GM18498 (cell line): ENCODE measurements around the gene IFNK.

Source experiments
- ATAC-seq: cut with Tn5 transposase; IDR thresholded peaks from one replicate; pipeline ENCODE4 v1.9.1; 2021; ENCODE audit warnings: mild to moderate bottlenecking, moderate library complexity; ENCODE audit not compliant: unreplicated experiment

Gene IFNK

DNA sequence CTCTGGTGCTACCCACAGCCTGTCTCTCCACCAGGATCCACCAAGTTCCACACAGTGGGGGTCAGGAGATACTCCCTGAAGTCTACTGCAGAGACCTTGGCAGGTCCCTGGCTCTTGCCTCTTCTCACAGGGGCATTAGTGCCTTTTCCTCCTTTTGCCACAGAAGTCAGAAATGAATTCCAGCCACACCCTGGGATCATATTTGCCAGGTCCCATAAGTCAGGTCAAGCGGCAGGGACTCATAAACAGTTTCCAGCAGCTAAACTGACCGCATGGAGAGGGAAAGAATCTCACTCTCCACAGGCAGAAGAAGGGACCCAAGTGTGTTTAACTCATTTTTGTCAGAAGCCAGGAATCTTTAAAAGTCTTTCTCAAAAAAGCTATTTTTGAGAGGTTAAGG is 13.3 kb upstream of the IFNK start:
- ATAC-seq = no peak

DNA sequence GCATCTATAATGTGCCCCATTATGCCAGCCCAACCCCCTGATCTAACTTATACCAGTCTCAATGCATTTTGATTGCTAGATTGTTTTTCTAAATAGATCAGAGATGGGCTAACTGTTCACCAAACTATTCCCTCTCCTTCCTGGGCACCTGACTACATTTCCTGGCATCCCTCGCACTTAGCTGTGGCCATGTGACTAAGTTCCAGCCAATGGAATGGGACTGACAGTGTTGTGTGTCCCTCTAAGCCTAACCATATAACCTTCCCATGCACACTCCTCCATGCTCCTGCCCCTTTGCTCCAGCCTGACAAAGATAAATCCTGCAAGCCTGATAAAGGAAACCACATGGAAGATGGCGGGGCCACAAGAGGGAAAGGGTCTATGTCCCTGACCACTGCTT is 12.3 kb upstream of the IFNK start:
- ATAC-seq = no peak

DNA sequence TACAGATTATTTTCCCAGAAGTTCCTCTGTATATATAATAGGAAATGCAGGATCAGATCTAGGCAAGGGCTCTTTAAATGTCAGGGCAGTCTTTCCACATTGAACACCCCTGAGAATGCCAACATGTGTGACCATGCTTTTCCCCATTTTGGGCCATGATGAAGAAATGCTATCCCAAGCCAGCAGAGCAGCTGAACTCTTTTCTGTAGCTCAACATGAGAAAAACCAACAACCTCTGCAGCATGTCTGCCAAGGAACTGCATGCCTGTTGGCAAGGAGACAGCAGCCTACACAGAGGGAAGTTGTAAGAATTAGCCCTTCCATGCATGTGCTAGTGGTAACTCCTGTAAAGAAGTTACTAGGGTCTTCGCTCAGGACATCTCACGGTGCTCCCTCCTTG is 9.5 kb upstream of the IFNK start:
- ATAC-seq = no peak

DNA sequence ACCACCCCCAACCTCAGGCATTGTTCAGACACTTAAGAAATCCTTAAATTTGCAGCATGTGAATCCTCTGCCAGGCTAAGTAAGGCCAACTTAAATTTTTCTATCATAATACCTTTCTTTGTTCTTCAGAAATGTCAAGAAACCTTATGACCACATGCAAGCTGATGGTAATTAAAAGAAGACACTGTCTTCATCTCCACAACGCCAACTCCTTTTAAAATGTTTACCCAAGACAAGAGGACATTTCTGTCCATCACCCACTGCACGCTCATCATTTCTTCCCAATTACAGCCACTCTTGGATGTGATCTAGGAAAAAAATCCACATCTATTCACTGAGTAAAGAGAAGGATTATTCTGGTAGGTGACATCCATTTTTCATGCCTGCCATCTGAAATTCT is 6.1 kb upstream of the IFNK start:
- ATAC-seq = no peak

DNA sequence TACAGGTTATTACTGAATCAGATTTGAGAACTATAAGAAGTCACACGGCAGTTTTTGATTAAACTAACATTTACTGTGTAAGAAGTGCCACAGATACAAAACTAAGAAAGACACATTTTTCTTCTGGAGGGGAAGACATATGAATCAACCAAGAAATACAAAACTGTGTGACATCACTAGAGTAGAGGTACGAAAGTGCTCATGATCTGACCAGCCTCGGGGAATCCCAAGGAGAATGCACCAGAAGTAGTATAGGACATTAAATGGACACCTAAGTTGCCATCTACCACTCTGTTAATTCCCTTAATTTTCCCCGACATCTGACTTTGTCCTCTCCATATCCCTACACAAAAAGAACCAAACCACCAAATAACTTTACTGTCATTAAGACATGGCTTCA is 5.3 kb upstream of the IFNK start:
- ATAC-seq = no peak

DNA sequence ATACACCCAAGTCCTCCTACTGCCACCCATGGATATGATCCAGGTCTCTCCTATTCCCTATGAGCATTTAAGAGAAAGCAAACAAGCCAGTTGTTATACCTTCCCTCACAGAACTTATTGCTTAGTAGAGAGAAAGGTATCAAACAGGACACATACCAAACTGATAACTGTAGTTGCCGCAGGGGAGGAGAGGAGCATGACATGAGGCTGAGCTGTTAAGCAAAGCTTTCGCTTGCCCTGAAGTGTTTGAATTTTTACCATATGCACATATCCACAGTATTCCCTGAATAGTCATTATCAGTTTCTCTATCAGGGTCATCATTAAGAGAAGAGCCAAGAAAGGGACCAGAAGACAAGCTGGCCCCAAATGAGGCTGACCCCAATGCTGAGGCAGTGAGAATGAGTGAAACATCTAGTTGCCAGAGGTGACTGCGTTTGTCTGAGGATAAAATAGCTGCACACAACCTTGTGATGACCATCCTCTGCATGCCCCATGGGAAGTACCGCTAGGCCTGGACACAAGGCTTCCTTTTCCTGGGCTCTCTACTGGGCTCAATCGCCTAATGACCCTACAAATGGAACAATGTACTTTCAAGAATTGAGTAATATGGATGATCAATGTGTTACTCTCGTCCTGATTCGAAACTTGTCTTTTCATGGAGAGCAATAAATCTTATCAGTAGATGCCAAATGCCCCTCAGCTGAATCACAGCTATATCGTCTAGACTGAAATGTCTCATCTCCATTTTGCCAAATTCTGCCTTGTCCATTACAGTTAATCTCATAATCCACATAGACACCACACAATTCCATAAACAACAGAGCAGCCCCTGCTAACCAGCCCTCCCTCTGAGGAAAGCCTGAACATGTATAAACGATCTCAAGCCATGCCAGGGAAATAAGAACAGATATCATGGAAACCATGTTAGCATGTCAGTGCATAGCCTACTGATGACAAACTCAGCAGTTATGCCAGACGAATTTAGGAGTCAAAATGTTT is 4.3 kb upstream of the IFNK start:
- ATAC-seq = no peak

DNA sequence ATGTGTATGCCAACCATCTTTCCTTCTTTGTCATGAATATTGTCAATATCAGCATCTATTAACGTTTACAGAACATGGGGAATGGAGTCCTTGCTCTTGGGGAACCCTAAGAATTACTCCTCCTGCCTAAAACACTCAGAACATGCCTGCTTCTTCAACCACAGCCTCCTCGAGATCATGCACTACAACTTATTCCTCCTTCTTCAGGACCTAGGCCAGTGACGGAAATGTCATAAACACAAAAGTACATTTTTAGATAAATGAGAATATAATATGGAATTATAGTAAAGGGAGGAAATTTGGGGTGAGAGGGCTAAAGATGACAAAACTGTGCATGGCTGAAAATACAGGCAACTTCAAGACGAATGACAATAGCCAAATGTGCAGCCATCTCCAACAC is 3.1 kb upstream of the IFNK start:
- no peak for ATAC-seq

DNA sequence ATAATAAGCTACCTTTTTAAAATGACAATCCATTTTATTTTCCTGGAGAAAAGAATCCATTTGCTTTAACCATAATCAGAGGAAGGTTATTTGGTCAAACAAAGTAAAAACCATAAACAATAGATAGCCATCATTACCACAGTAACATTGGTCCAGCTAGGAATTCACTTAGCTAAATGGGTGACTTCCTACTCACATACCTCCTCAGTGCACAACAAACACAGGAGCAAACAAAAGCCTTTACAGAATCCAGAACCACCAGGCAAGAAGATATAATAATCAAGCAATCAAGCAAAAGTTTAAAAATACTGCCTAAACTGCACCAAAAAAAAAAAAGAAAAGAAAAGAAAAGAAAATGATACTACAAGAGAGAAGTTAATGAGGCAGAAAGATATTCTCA is 949 bp upstream of the IFNK start:
- no peak for ATAC-seq

DNA sequence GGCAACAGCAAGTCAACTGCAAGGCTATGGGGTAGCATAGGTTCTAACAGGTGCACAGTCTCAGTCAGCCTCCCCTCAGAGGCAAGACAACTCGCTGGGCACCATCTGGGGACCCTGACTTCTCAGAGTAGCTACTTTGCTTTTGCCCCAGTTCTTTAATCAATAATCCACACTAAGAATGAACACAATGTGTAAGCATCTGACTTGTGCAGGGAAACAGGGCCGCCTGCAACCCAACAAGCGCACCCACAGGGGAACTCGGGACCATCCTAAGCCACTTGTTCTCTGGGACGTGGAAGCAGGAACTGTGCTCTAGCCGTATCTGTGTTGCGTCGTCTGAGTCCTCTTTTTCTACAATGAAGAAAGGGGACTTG is 3.6 kb downstream of the IFNK start:
- no peak for ATAC-seq

DNA sequence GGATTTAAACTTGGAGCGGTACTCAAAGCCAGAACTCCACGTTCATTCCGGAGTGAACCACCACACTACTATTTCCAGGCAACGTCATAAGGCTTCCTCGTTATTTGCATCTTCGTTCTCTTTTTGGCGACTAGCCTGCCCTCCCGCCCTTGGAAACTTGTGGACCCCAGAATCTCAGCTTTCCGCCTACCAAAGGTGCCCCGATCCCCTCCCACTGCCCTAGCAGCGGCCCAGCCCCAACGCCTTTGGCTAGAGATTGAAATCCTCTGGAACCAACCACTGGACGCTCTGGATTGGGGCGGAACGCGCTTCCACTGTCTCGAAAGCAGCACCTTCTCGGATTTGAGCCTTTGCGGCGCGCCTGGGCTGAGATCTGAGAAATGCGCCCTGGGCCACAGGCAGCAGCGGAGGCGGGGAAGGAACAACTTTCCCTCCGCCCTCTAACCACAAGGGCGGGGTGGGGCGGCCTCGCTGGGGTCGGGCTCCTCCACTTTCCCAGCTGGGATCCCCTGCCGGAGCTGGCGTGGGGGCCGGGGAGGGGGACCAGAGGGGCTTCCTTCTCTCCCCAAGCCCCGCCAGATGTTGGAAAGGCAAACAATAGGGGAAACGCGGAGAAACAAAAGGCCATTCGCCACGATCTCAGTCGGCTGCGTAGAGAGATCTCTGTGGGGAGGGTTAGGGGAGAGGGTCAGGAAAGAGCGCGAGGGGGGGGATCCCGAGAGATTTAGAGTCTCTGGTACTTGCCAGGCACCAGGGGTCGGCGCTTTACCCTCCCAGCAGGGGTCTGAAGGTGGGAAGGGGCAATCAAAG is 4.2 kb downstream of the IFNK start:
- peak; percentile 58 for ATAC-seq

DNA sequence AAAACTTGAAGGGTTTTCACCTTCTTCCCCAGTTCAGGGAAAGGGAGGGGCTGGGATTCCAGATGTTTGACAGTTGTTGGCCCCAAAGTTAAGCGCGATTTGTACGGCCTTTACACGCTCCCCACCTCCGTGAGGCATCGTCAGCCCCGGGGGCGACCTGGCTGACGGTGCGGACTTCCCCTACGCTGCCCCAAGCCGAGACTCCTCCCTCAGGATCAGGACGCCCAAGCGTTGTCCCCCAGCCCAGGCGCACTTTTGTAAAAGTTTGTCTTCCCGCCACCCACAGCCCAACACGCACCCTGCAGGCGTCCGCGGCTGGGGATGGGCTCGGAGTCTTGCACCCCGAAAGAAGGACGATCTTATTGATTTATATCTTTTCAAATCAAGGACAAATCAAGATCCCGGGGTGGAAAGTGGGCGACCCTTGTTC is 4.8 kb downstream of the IFNK start:
- ATAC-seq = peak; percentile 48

DNA sequence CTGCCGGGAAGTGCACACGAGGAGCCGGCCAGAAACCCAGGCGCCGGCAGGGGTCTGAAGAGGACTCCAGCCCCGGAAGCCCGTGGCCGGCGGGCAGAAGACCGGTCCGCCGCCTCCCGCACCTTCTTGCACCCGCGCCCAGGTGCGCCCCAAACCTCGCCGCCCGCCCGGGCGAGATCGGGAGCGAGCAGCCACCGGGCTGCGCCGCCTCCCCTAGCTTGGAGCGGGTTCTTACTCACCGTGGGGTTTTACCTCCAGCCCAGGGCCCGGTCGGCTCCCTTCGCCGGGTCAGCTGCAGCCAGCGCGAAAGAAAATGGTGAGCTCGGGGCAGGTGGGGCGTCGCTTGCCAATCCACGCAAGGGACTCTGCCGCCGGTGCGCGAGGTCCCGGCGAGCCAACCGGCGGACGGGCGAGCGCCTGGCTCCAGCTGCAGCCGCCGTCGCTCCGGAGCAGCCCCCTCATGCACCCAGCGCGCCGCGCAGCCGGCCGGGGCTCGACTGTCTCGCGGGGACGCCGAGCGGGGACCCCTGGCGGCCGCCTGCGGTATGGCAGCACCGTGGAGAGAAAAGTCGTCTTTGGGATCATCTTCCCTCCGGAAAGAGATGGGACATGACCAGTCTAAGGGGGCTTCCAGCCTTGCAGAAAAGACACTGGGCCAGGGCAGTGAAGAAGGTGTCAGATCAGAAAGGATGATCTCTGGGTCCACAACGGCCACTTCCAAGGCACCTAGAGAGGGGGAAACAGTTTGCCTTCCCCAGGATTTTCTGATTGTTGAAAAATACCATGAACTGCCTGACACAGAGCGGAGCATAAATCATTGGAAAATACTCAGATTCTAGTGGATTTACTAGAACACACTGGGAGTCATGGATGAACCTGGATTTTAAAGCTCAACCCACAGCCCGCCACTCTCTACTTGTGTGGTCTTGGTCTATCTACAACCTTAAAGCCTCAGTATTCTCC is 5.5 kb downstream of the IFNK start, which contains the start of gene MOB3B:
Gene MOB3B, minus strand, starts transcription at position 499 of the 963 bp plus-strand sequence. CDS start 74,264 bp downstream, outside the sequence.
- peak; percentile 85 for ATAC-seq

DNA sequence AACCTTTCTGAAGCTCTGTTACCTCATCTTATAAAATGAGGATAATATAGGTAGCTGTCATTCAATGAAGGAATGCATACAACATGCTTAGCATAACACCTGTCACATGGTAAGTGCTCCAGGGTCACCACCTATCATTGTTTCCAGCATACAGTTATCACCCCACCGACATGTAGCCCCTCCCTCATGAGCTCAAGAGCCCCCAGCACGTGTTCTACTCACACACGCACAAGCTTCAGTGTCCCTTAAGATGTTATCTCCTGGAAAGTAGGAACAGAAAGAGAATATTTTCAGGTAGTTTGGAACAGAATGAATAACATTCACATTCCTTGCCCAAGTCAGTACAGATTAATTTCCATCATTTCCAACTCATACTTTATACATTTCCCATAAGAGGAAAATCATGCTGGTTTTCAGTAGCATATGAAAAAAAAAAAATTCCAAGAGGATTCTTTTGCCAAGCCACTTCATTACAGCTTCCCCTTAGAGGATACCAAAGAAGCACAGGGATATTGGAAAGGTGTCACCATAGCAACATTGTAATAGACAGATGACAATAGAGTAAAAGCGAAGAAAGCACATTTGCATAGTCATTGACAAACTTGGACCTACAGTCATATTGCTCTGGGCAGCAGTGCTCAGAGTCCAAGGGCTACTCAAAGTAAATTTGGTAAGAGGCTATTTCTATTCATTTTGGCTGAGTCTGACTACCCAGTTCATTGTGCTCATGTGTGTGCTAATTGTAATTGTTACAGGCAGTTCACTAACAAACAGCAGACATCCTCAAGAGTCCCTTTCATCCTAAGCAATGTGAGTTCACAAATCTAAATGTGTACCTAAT is 7.0 kb downstream of the IFNK start:
- ATAC-seq = no peak

DNA sequence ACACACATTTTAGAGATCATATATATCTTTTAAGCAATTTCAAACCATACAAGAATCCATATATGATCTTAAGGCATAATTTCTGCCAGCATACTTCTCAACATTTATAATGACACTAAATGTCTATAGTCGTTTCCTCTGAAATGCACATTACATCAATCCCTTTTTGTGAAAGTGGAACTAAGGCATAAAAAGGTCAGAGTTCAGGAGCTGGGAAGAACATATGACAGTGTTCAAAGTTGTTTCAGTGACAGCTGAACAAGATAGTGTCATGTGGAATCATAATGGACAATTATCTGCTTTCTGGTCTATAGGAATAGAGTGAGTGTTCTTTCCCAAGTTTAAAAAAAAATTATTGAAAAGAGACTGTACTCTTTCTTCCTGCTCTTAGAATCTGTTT is 8.0 kb downstream of the IFNK start:
- ATAC-seq = no peak

DNA sequence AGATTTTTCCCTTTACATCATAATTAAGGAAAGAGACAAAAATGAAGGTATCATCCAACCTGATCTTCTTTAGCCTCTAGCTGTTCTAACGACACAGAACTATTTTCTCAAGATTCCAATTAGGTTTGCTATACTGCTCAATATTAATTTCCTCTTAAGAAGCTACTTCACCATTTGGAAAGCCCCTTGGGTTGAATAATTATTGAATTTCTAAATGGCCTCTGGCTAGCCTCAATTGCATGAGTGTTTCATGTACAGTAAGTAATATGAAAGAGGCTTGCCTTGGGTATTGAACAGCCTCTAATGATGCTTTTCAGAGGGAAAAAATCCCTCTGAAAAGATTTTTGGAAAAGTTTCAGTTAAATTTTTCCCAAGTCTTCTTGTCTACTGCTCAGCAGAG is 9.2 kb downstream of the IFNK start:
- ATAC-seq = no peak

DNA sequence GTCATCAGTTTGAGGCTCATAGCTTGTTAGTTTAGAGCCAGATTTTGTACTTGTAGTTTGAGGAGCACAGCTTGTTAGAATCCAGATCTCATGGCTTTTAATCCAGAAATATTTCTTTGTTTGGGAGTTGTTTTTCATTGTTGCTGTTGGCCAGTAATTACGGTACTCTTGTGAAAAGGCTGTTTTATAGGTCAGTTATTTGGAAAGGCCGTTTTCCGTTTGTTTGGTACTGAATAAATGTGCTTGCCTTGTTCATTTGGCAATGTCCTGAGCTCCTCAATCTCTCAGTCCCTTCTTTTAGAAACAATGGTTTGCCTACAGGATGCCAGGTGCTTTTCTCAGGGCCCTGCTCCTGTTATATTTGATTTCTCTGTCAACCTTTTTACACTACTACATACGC is 10.0 kb downstream of the IFNK start:
- no peak for ATAC-seq

DNA sequence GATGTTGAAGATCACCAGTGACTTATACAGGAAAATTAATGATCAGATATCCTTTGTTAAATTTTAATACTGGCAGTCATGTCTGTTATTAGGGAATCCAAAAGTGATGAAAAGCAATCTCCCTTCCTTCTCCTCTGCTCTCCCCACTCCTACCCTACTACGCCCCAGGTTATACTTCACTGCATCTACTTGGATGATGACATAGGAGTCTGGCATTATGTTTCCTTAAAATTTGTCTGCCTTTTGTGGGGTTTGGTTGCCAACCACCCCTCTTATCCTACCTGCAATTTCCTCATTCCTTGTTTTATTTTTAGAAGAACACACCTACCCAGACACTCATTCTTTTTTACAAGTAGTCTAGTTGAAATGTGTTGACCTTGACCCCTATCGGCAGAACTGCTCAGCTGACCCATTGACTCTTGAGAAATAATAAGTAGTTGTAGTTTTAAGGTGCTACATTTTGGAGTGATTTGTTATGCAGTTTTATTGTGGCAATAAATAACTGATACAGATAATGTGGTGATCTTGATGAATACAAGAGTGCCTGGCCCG is 10.6 kb downstream of the IFNK start:
- no peak for ATAC-seq

DNA sequence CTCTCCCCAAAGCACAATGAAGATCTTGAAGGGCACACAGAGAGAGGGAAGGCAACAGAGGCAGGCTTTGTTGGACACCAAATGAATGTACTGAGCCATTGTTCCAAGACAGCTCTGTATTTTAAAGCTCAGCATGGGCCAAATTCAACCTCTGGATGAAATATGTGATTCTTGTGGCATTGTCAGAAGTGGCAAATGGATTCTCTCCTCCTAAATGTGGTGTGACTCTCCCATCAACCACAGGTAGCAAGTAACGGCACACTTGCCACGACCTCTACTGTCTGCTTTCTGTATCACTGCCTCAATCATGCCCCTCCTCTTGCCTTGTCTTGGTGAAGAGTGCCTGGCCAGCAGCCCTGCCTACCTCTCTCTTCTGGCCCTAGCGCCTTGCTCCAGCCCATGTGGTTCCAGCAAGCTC is 11.6 kb downstream of the IFNK start:
- ATAC-seq = peak; percentile 30

DNA sequence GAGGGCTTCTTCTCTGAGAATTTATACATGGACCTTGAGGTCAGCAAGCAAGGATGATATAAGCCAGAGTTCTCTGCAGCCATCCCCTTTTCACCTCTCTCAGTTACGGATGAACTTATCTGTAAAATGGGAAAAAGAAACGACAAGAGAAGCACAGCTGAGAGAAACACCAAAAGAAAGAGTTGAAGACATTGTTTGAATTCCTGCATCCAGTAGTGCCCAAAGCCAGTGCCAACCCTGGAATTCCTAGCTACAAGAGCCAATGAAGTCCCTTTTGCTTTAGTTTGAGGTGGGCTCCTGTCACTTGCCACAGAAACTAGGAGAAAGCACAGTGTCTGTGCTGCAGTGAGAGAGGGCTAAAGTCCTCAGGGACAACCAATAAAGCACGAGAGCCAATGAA is 12.1 kb downstream of the IFNK start:
- ATAC-seq = no peak
